Activated CD4-positive, alpha-beta T cell treated with anti-CD3 and anti-CD28 coated beads, Interleukin-2, amount 10 ng/mL, durations not matched to agents 24 days and 14 days (primary cell): Measurements from ENCODE around the gene SPTY2D1. TPM values are rescaled to one million over a fixed set of nuclear protein-coding genes. Genes with fewer than 3 reads are reported as not detected.
"Not testable (repeated sequence)": the region's sequence is repeated elsewhere in the genome, so short reads cannot be mapped to it uniquely, and the experiment has no call there.

ENCODE experiments used
- DNase-seq: peaks from one replicate; pipeline ENCODE4 v3.0.0; 2022
- H3K27ac Mint-ChIP-seq: one replicate; pipeline ENCODE4 v1.8.0; 2022; ENCODE audit warnings: mild to moderate bottlenecking, mixed read lengths
- H3K27me3 Mint-ChIP-seq: one replicate; pipeline ENCODE4 v1.8.0; 2022; ENCODE audit warnings: mixed read lengths
- H3K36me3 Mint-ChIP-seq: one replicate; pipeline ENCODE4 v1.8.0; 2022; ENCODE audit warnings: low read depth, mild to moderate bottlenecking, mixed read lengths
- H3K4me1 Mint-ChIP-seq: one replicate; pipeline ENCODE4 v1.8.0; 2021; ENCODE audit warnings: mixed read lengths
- H3K4me3 Mint-ChIP-seq: one replicate; pipeline ENCODE4 v1.8.0; 2022; ENCODE audit warnings: mild to moderate bottlenecking, moderate library complexity, mixed read lengths
- H3K9me3 Mint-ChIP-seq: one replicate; pipeline ENCODE4 v1.8.0; 2021; ENCODE audit warnings: mixed read lengths
- intact Hi-C: fragments of 100-400 bp; cut with micrococcal nuclease; formaldehyde crosslinking; loops from one replicate; pipeline ENCODE4 v1.15.1; 2023
- total RNA-seq: library from RNA; stranded (reverse); gene quantifications from 2 replicates; pipeline ENCODE4 v1.2.3, GENCODE V29; 2022

SPTY2D1 gene
- total RNA-seq, 1 donor from 2014 or later, result 22.8 TPM

DNA sequence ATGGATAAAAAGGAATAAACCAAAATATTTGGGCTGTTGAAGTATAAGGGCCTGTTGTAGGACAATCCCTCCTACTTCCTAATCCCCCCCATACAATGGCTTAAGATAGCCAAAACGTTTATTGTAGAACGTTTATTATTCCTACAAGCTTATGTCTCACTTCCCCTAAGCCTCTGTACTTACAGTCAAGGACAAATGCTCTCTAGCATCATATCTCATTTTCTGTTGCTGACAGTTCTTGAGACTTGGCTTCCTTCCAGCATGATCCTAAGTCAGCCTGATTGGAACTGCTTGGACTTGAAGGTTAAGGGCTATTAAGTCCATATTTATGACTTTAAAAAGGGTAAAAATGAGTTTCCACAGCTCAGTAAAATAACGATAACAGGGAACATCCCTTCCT is 25.8 kb downstream of the SPTY2D1 start:
- Mint-ChIP-seq H3K36me3 (peaks cover 54% of the 10 kb centered on the region), H3K27me3 (no peaks in the 10 kb centered on the region), H3K27ac (no peak overlapping the region), H3K4me1 (no peaks in the 10 kb centered on the region), H3K4me3 (no peak overlapping the region), H3K9me3 (no peaks in the 10 kb centered on the region)
- no peak for DNase-seq
- intact Hi-C loops, result no loop called here

DNA sequence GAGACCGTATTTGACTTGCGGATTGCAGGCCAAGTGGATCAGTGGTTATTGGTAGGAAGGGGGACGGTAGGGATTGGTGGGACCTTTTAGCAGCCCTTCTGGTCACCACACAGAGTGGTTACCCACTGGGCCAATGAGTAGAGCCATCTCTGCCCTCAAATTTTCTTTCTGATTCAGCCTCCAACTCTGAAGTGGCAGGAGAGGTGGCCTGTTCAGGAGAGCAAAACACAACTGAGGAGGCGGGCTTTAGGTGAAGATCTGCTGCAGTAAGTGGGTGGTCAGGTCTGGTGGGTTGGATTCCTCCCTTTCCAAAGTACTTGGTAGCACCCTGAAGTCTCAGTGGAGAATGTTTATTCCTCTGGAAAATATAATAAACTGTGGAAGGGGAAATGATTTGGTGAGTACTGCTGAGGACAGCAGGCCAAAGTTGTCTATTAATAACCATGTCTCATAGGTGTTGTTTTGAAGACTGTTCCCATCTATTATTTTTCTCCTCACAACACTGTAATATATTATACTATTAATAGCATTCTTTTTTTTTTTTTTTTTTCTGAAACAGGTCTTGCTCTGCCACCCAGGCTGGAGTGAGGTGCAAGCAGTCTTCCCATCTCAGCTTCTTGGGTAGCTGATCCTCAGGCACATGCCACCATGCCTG is 33.1 kb downstream of the SPTY2D1 start:
- H3K27me3 Mint-ChIP-seq, result no peaks in the 10 kb centered on the region
- no peak for DNase-seq
- no peaks in the 10 kb centered on the region for H3K4me1 Mint-ChIP-seq
- H3K9me3 Mint-ChIP-seq, result no peaks in the 10 kb centered on the region
- peaks cover 15% of the 10 kb centered on the region for H3K36me3 Mint-ChIP-seq
- no peak overlapping the region for H3K4me3 Mint-ChIP-seq
- intact Hi-C loops, result no loop called here
- H3K27ac Mint-ChIP-seq, result no peak overlapping the region

DNA sequence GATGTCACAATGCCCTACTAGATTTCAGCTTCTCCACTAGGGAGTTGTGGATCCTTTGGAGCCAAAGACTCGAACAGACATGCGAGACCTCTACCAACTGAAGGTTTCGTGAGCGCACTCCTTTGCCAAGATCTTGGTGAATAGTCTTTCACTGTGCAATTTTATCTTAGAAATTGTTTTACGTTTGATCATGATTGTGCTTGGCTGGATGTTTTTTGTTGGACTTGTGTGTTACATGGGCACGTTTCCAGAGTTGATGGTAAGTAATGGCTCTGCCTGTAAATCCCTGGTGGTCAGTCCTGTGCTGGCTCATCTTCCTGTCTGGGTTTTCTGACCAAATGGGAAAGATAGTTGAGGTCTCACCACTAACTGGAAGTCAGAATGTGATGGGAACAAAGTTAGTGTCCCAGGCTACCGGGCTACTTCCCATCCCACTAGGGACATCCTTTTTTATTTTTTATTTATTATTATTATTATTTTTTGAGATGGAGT is 34.4 kb downstream of the SPTY2D1 start, which contains the start of gene MISFA:
Gene MISFA, plus strand, starts transcription at position 51 of the 492 bp plus-strand sequence. Its CDS starts 140 bp downstream, at position 191.
- DNase-seq, result no peak
- H3K27ac Mint-ChIP-seq, result no peak within 1 kb of the TSS
- no peaks in the 10 kb centered on the region for H3K9me3 Mint-ChIP-seq
- H3K27me3 Mint-ChIP-seq, result no peaks in the 10 kb centered on the region
- H3K36me3 Mint-ChIP-seq, result peaks cover 7% of the 10 kb centered on the region
- intact Hi-C loops, result no loop called here
- H3K4me3 Mint-ChIP-seq, result no peak within 1 kb of the TSS
- no peaks in the 10 kb centered on the region for H3K4me1 Mint-ChIP-seq

DNA sequence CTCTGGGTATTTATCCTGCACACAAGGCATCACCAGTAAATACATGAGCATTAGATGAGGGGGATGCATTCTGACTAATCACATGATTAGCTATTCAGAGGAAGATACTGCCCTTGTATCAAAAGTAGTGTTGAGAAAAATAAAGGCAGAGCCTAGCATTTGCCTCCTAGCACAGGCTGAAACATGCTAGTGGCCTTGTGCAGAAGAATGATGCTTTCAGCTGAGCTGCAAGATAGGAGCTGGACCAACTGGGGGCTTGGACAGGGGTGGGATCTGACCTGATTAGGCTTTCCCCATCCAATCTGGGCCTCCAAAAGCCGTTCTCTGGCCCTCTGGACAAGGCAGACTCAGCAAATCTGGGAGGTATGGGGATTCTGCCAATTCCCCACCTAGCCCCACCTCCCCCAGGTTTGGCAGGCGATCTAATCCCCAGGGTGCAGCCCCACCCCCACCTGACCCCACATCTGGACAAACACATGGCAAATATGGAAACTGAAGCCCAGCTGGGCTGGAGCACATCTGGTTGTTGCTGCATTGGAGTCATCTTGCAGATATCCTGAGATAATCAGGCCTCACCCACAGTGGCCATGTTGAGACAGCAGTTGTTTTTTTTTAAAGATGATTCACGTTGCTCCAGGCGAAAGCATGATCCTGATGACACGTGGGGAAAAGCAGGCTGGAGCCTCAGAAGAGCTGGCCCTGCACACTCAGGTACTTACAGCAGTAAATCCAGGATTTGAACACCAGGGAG is 39.0 kb downstream of the SPTY2D1 start:
- no peaks in the 10 kb centered on the region for H3K27me3 Mint-ChIP-seq
- intact Hi-C loops, result no loop called here
- no peak overlapping the region for H3K4me3 Mint-ChIP-seq
- H3K4me1 Mint-ChIP-seq, result peaks cover 12% of the 10 kb centered on the region
- no peak for DNase-seq
- no peak overlapping the region for H3K27ac Mint-ChIP-seq
- H3K36me3 Mint-ChIP-seq, result peaks cover 4% of the 10 kb centered on the region
- no peaks in the 10 kb centered on the region for H3K9me3 Mint-ChIP-seq

DNA sequence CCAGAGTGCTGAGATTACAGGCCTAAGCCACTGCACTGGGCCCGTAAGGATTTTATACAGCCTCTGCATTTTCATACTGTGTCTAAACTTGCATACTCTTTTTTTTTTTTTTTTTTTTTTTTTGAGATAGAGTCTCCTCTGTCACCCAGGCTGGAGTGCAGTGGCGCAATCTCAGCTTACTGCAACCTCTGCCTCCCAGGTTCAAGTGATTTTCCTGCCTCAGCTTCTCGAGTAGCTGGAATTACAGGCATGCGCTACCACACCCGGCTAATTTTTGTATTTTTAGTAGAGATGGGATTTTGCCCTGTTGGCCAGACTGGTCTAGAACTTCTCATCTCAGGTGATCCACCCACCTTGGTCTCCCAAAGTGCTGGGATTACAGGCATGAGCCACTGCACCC is 40.1 kb downstream of the SPTY2D1 start:
- H3K9me3 Mint-ChIP-seq, H3K4me3 Mint-ChIP-seq, H3K27ac Mint-ChIP-seq, H3K36me3 Mint-ChIP-seq, H3K27me3 Mint-ChIP-seq, DNase-seq, intact Hi-C loops: not testable (repeated sequence)
- H3K4me1 Mint-ChIP-seq, result peaks cover 12% of the 10 kb centered on the region

DNA sequence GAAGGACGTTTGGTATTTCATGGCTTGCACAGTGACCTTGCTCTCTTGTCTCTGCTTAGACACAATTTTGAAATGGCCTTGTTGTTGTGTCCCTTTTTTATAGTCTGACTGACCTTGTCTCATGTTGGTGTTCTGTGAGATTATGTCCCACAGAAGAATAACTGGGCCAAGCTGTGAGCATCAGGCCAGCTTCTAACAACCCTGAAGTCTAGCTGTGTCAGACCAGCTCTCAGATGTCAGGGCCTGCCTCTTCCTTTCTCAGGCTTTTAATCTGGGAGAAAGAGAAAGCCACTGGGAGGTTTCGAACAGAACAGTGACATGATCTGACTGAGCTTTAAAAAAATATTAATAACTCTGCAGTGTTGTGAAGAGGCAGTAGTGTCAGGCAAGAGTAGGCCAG is 43.6 kb downstream of the SPTY2D1 start:
- DNase-seq, result peak; percentile 61
- H3K27ac Mint-ChIP-seq, result peak overlapping the region; percentile 7
- intact Hi-C loops, result no loop called here

DNA sequence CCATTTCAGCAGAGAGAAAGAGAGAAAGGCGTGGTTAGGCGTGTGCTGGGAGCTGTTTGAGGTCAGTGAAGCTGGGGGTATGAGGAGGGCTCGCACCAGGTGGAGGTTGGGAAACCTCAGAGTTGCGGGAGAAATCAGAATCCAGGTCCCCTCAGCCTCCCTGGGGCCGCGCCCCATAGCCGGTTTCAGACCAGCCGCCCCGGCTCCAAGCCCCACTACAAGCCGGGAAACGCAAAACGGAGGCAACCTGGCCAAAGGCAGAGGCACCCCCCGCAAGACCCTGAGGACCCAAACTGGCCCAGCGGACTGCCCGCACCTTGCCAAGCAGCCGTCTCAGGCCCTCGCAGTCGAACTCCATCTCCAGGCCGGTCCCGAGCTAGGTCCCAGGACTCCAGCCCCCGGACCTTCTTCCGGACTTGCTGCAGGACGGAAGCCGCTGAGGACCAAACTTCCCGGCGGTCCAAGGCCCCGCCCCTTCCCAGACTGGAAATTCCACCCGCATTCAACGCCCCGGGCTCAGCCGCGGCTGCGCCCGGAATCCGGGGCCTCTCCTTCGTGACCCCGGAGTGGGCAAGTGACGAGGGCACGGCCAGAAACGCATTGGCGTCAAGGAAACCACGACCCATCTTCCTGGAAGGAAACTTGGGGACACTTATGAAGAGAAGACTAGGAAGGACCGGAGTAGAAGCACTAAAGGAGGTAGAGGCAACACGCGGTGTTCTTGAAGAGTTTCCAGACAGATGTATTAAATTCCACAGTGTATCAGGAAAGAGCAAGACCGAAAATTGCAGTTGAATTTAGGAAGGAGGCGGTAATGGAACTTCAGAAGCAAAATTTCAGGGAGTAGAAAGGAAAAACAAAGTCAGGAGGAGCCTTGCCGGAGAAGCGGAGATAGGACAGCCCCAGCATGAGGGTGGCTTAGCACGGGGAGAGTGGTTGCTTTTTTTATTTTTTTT is 45.6 kb downstream of the SPTY2D1 start, which contains the start of gene UEVLD:
Gene UEVLD, minus strand, starts transcription at position 438 of the 956 bp plus-strand sequence. Its CDS starts 80 bp downstream, at position 358.
- Mint-ChIP-seq H3K9me3 (no peaks in the 10 kb centered on the region), H3K4me3 (no peak within 1 kb of the TSS), H3K4me1 (peaks cover 12% of the 10 kb centered on the region)

More for the DNA sequence above, 43.6 kb downstream of the SPTY2D1 start:
- Mint-ChIP-seq H3K4me3 (no peak overlapping the region), H3K36me3 (no peaks in the 10 kb centered on the region), H3K9me3 (no peaks in the 10 kb centered on the region), H3K4me1 (peaks cover 12% of the 10 kb centered on the region), H3K27me3 (no peaks in the 10 kb centered on the region)

DNA sequence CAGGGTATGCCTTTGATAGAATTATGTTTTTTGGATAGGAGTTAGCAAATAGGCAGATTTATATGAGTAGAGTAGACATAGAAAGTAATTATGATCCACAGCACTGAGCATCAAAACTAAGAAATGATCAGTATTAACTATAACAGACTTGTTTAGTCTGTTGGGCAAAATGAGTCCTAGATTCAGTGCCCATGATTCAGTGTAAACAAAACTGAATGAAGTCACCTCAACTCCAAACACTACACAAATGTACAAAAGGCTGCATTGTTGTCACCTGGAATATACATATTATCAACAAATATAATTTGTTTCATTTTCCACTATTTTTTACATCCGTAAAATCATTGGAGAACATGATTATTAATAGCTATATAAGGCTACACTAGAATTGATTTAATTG is 52.3 kb downstream of the SPTY2D1 start:
- intact Hi-C loops, result no loop called here
- H3K27me3 Mint-ChIP-seq, result no peaks in the 10 kb centered on the region
- no peak overlapping the region for H3K27ac Mint-ChIP-seq
- no peak overlapping the region for H3K4me3 Mint-ChIP-seq
- H3K9me3 Mint-ChIP-seq, result no peaks in the 10 kb centered on the region
- H3K4me1 Mint-ChIP-seq, result peaks cover 15% of the 10 kb centered on the region
- H3K36me3 Mint-ChIP-seq, result peaks cover 26% of the 10 kb centered on the region
- no peak for DNase-seq

More for the DNA sequence above, 45.6 kb downstream of the SPTY2D1 start, which contains the start of gene UEVLD:
- Mint-ChIP-seq H3K27me3 (no peaks in the 10 kb centered on the region), H3K27ac (no peak within 1 kb of the TSS), H3K36me3 (peaks cover 3% of the 10 kb centered on the region)
- peak; percentile 91 for DNase-seq
- intact Hi-C loops, result loop anchor here (1.0 to 2.0 kb wide), 5 partner anchors 28 to 266 kb away; partner anchors contain the start of genes GTF2H1, HPS5, SPTY2D1 and TMEM86A

DNA sequence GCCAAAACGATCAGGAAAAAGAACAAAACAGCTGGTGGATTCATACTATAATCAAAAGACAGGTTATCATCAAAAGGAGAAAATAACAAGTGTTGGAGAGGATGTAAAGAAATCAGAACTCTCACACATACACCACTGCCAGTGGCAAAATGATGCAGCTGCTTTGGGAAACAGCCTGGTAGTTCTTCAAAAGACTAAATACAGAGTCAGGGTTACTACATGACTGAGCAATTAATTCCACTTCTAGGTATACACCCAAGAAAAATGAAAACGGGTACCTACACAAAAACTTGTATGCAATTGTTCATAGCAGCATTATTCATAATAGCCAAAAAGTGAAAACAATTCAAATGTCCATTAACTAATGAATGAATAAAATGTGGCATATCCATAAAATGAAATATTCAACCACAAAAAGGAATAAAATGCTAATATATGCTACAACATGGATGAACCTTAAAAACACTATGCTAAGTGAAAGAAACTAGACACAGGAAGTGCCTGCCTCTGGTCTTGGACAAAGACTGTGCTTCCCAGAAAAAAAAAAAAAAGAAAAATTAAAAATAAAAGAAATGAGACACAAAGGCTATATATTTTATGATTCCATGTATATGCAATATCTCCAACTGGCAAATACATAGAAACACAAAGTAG is 53.9 kb downstream of the SPTY2D1 start:
- H3K4me1 Mint-ChIP-seq, result peaks cover 25% of the 10 kb centered on the region
- H3K4me3 Mint-ChIP-seq, result no peak overlapping the region
- H3K36me3 Mint-ChIP-seq, result peaks cover 36% of the 10 kb centered on the region
- intact Hi-C loops, result no loop called here
- DNase-seq, result no peak
- no peak overlapping the region for H3K27ac Mint-ChIP-seq
- H3K9me3 Mint-ChIP-seq, result no peaks in the 10 kb centered on the region
- no peaks in the 10 kb centered on the region for H3K27me3 Mint-ChIP-seq

DNA sequence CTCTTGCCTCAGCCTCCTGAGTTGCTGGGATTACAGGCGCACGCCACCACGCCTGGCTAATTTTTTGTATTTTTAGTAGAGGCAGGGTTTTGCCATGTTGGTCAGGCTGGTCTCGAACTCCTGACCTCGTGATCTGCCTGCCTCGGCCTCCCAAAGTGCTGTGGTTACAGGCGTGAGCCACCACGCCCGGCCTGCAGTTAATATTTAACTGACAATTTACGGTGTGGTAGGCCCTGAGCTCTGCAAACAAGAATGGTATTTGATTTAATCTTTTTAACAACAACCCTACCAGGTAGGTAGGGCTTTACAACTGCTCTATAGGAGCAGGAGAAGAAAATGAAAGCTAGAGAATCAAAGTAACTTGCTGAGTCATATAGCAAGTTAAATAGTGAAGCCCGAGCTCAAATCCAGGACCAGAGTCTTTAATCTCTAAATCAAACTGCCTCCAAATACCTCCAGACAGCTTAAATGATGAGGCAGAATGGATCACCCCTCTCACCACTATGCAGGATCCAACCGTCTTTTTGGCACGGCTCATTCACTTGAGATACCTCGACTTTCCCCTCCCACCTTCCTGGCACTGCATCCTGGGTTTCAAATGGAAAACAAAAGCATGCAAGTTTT is 55.1 kb downstream of the SPTY2D1 start:
- Mint-ChIP-seq H3K4me3 (peak overlapping the region; percentile 75), H3K27ac (peak overlapping the region; percentile 69), H3K9me3 (no peaks in the 10 kb centered on the region), H3K36me3 (peaks cover 37% of the 10 kb centered on the region), H3K27me3 (no peaks in the 10 kb centered on the region), H3K4me1 (peaks cover 27% of the 10 kb centered on the region)
- intact Hi-C loops, result loop anchor here (1.0 to 2.0 kb wide), 2 partner anchors 8 to 40 kb away; no protein-coding TSS in a partner anchor
- peak; percentile 77 for DNase-seq

DNA sequence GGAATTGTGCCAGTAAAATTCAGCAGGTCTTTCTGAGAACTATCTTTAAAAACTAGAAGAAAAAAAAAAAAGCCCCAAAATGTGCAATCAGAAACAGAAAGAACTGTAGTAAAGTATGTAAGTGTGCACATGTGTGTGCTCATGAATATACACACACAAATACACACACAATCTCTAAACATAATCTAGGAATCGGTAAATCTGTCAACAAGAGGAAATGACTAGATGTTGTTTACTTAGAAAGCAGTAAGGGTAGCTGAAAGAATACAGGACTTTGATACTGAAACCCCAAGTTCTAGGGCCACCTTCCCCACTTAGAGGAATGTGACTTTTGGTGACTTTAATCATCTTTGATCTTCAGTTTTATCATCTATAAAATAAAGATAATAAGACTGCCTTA is 58.8 kb downstream of the SPTY2D1 start:
- Mint-ChIP-seq H3K27me3 (no peaks in the 10 kb centered on the region), H3K9me3 (no peaks in the 10 kb centered on the region), H3K27ac (peak overlapping the region; percentile 25), H3K4me1 (peaks cover 31% of the 10 kb centered on the region), H3K36me3 (peaks cover 49% of the 10 kb centered on the region), H3K4me3 (no peak overlapping the region)
- intact Hi-C loops, result no loop called here
- DNase-seq, result no peak

DNA sequence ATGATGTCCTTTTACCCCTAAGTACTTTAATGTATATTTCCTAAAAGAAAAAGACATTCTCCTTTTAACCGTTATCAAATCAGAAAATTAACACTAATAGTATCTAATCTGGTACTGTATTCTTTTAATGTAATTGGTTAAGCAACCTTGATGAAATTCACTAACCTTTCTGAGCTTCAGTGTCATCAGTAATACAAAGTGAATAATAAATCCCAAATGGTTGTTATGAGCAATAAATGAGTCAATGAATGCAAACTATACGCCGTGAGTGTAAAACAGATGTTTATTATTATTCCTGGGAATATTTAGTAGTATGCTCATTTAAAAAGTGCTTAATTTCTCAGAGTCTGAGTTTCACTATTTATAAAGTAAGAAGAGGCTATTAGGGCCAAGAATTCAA is 67.1 kb downstream of the SPTY2D1 start:
- intact Hi-C loops, result no loop called here
- Mint-ChIP-seq H3K27ac (no peak overlapping the region), H3K4me3 (no peak overlapping the region), H3K9me3 (no peaks in the 10 kb centered on the region), H3K27me3 (no peaks in the 10 kb centered on the region), H3K36me3 (peaks cover 23% of the 10 kb centered on the region), H3K4me1 (peaks cover 3% of the 10 kb centered on the region)
- no peak for DNase-seq
